Measurements from ENCODE around the gene LRPPRC. TPM values are rescaled to one million over a fixed set of nuclear protein-coding genes. Genes with fewer than 3 reads are reported as not detected.

Gene LRPPRC
- polyA plus RNA-seq, 1 of the 3 experiments (the other 2 are of a cell fraction) = 31.4 TPM

DNA sequence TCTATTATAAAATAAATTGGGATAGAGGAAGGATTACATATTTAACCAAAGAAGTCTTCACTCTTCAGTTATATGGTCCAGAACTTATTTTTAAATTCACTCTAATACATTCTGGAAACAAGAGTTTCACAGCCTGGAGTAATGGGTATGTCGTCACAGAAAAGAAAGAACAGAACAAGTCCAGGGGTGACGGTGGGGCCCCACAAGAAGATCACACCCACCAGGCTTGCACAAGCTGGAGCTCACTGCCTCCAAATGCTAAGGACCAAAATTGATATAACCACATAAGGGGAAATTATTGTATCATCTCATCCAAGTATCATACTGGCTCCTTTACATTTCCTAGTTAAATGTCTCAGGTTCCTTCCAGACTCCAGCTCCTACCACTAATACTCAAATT, 11.3 kb downstream of the LRPPRC start:
- no peaks in the 10 kb centered on the region for H3K4me1 ChIP-seq (ENCODE audit: control insufficient read depth in 1 of 2, insufficient read depth in 2 of 2, low read depth in 1 of 2, low read length in 1 of 2)
- H3K4me2 ChIP-seq = no peak overlapping the region
- TF ChIP-seq RXRA (IDR thresholded peaks at IDR 0.05; ENCODE audit: borderline replicate concordance, low read depth) (no peak), NRF1 (IDR thresholded peaks at IDR 0.05; ENCODE audit: low read depth, low read length) (no peak), ELF1 (IDR thresholded peaks at IDR 0.05) (no peak), GABPA (IDR thresholded peaks at IDR 0.05; ENCODE audit: low read depth) (no peak), TEAD4 (IDR thresholded peaks at IDR 0.05; ENCODE audit: borderline replicate concordance, insufficient read depth) (no peak), TAF1 (IDR thresholded peaks at IDR 0.05; ENCODE audit: borderline replicate concordance, low read depth, low read length) (no peak), POLR2AphosphoS5 (IDR thresholded peaks at IDR 0.05; ENCODE audit: low read depth, low read length) (no peak), RAD21 (IDR thresholded peaks at IDR 0.05; ENCODE audit: low read length) (no peak), SIN3A (IDR thresholded peaks at IDR 0.05; ENCODE audit: borderline replicate concordance, low read depth, low read length) (no peak)
- TF ChIP-seq, protein P1, sequence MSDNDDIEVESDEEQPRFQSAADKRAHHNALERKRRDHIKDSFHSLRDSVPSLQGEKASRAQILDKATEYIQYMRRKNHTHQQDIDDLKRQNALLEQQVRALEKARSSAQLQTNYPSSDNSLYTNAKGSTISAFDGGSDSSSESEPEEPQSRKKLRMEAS (IDR thresholded peaks at IDR 0.05; ENCODE audit: low read depth) = no peak
- TF ChIP-seq, protein P2, sequence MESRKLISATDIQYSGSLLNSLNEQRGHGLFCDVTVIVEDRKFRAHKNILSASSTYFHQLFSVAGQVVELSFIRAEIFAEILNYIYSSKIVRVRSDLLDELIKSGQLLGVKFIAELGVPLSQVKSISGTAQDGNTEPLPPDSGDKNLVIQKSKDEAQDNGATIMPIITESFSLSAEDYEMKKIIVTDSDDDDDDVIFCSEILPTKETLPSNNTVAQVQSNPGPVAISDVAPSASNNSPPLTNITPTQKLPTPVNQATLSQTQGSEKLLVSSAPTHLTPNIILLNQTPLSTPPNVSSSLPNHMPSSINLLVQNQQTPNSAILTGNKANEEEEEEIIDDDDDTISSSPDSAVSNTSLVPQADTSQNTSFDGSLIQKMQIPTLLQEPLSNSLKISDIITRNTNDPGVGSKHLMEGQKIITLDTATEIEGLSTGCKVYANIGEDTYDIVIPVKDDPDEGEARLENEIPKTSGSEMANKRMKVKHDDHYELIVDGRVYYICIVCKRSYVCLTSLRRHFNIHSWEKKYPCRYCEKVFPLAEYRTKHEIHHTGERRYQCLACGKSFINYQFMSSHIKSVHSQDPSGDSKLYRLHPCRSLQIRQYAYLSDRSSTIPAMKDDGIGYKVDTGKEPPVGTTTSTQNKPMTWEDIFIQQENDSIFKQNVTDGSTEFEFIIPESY (IDR thresholded peaks at IDR 0.05; ENCODE audit: borderline replicate concordance, low read depth) = no peak
- TF ChIP-seq, protein P3, sequence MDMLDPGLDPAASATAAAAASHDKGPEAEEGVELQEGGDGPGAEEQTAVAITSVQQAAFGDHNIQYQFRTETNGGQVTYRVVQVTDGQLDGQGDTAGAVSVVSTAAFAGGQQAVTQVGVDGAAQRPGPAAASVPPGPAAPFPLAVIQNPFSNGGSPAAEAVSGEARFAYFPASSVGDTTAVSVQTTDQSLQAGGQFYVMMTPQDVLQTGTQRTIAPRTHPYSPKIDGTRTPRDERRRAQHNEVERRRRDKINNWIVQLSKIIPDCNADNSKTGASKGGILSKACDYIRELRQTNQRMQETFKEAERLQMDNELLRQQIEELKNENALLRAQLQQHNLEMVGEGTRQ (IDR thresholded peaks at IDR 0.05; ENCODE audit: borderline replicate concordance, low read depth, low read length) = no peak
- H3K4me3 ChIP-seq (ENCODE audit: low read depth in 2 of 2, low read length in 1 of 2) = no peak overlapping the region
- no peaks in the 10 kb centered on the region for H3K9me3 ChIP-seq
- peaks cover 31% of the 10 kb centered on the region for H4K20me1 ChIP-seq (ENCODE audit: insufficient read depth)
- no peak for DNase-seq
- no peak overlapping the region for H3K9ac ChIP-seq
- 98% methylated on average over 2 of the region's 2 CpGs for WGBS (ENCODE audit: low lambda C conversion rate)
- H3K9me2 ChIP-seq = no peaks in the 10 kb centered on the region
- no peaks in the 10 kb centered on the region for H3K27me3 ChIP-seq (ENCODE audit: insufficient read depth)
- H2AFZ ChIP-seq (ENCODE audit: low read depth) = no peak overlapping the region
- ChIA-PET CTCF (interaction anchor here (0.6 to 1.2 kb wide), 2 partner anchors 9 to 12 kb away, joined by 3 read pairs; no protein-coding TSS in a partner anchor), POLR2A (no interaction called here)
- no peak overlapping the region for H3K27ac ChIP-seq (ENCODE audit: low read depth in 2 of 2, low read length in 1 of 2)
- no peaks in the 10 kb centered on the region for H3F3A ChIP-seq (replicated peaks; ENCODE audit: insufficient read depth)
- H3K79me2 ChIP-seq (ENCODE audit: insufficient read depth) = peaks cover 97% of the 10 kb centered on the region
- H3K36me3 ChIP-seq (replicated peaks in 1 of 2; ENCODE audit: control insufficient read depth in 1 of 2, insufficient read depth in 2 of 2, low read length in 1 of 2) = peaks cover 30 to 33% of the 10 kb centered on the region in 2 experiments

DNA sequence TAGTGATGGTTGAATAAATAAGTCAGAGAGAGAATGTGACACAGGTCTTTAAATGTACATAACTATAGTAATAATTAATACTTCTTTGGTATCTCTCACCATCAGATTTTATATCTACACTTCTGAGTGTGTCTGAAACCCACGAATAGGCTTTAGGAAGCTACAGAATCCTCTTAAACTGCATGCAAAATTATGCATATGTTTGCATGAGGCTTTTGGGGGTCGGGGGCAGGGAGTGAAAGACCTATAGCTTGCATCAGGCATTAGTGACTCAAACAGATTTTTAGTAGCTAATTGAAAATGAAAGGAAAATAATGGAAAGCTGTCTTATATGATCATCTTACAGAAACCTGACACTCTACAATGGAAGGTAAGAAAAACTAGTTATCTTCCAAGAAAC, 14.9 kb downstream of the LRPPRC start:
- Histone ChIP-seq H3K4me2 (no peak overlapping the region), H3K4me3 (ENCODE audit: low read depth in 2 of 2, low read length in 1 of 2) (no peak overlapping the region), H3K36me3 (replicated peaks in 1 of 2; ENCODE audit: control insufficient read depth in 1 of 2, insufficient read depth in 2 of 2, low read length in 1 of 2) (peaks cover 62 to 65% of the 10 kb centered on the region in 2 experiments), H3K79me2 (ENCODE audit: insufficient read depth) (peaks cover 69% of the 10 kb centered on the region), H3F3A (replicated peaks; ENCODE audit: insufficient read depth) (no peaks in the 10 kb centered on the region), H3K9ac (no peak overlapping the region), H3K27ac (ENCODE audit: low read depth in 2 of 2, low read length in 1 of 2) (no peak overlapping the region), H4K20me1 (ENCODE audit: insufficient read depth) (peaks cover 17% of the 10 kb centered on the region), H3K27me3 (ENCODE audit: insufficient read depth) (no peaks in the 10 kb centered on the region), H3K9me2 (no peaks in the 10 kb centered on the region), H3K4me1 (ENCODE audit: control insufficient read depth in 1 of 2, insufficient read depth in 2 of 2, low read depth in 1 of 2, low read length in 1 of 2) (no peaks in the 10 kb centered on the region), H2AFZ (ENCODE audit: low read depth) (no peak overlapping the region), H3K9me3 (no peaks in the 10 kb centered on the region)
- TF ChIP-seq MXI1 (IDR thresholded peaks at IDR 0.05; ENCODE audit: low read depth, low read length) = no peak
- TF ChIP-seq NRF1 (IDR thresholded peaks at IDR 0.05; ENCODE audit: low read depth, low read length) = no peak
- no peak for TF ChIP-seq MEF2A (IDR thresholded peaks at IDR 0.05; ENCODE audit: borderline replicate concordance, low read depth)
- TF ChIP-seq POLR2AphosphoS5 (IDR thresholded peaks at IDR 0.05; ENCODE audit: low read depth, low read length) = no peak
- no peak for TF ChIP-seq TCF12 (IDR thresholded peaks at IDR 0.05)
- TF ChIP-seq, protein P4, sequence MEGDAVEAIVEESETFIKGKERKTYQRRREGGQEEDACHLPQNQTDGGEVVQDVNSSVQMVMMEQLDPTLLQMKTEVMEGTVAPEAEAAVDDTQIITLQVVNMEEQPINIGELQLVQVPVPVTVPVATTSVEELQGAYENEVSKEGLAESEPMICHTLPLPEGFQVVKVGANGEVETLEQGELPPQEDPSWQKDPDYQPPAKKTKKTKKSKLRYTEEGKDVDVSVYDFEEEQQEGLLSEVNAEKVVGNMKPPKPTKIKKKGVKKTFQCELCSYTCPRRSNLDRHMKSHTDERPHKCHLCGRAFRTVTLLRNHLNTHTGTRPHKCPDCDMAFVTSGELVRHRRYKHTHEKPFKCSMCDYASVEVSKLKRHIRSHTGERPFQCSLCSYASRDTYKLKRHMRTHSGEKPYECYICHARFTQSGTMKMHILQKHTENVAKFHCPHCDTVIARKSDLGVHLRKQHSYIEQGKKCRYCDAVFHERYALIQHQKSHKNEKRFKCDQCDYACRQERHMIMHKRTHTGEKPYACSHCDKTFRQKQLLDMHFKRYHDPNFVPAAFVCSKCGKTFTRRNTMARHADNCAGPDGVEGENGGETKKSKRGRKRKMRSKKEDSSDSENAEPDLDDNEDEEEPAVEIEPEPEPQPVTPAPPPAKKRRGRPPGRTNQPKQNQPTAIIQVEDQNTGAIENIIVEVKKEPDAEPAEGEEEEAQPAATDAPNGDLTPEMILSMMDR (IDR thresholded peaks at IDR 0.05) = no peak
- TF ChIP-seq EZH2phosphoT487 (IDR thresholded peaks at IDR 0.05; ENCODE audit: borderline replicate concordance, low read depth) = no peak
- TF ChIP-seq, protein P2 (IDR thresholded peaks at IDR 0.05; ENCODE audit: borderline replicate concordance, low read depth) = no peak
- no peak for TF ChIP-seq TEAD4 (IDR thresholded peaks at IDR 0.05; ENCODE audit: borderline replicate concordance, insufficient read depth)
- ChIA-PET CTCF (interaction anchor here (0.6 to 1.0 kb wide), 3 partner anchors 13 to 46 kb away, joined by 3 to 4 read pairs (median 4); no protein-coding TSS in a partner anchor), POLR2A (no interaction called here)
- DNase-seq = no peak
- WGBS (ENCODE audit: low lambda C conversion rate) = 94% methylated on average over 2 of the region's 2 CpGs

All from SK-N-SH (cell line).